Activated CD8-positive, alpha-beta memory T cell treated with anti-CD3 and anti-CD28 coated beads, Interleukin-2, amount 50 U/mL, for 1 hour (primary cell): ENCODE results near the gene SIN3A.
"Not testable (repeated sequence)": the region's sequence is repeated elsewhere in the genome, so short reads cannot be mapped to it uniquely, and the experiment has no call there.

Experiments
- DNase-seq: peaks from one replicate; pipeline ENCODE4 v3.0.0-alpha.2; 2020; ENCODE audit errors: extremely low read depth

Gene SIN3A

DNA sequence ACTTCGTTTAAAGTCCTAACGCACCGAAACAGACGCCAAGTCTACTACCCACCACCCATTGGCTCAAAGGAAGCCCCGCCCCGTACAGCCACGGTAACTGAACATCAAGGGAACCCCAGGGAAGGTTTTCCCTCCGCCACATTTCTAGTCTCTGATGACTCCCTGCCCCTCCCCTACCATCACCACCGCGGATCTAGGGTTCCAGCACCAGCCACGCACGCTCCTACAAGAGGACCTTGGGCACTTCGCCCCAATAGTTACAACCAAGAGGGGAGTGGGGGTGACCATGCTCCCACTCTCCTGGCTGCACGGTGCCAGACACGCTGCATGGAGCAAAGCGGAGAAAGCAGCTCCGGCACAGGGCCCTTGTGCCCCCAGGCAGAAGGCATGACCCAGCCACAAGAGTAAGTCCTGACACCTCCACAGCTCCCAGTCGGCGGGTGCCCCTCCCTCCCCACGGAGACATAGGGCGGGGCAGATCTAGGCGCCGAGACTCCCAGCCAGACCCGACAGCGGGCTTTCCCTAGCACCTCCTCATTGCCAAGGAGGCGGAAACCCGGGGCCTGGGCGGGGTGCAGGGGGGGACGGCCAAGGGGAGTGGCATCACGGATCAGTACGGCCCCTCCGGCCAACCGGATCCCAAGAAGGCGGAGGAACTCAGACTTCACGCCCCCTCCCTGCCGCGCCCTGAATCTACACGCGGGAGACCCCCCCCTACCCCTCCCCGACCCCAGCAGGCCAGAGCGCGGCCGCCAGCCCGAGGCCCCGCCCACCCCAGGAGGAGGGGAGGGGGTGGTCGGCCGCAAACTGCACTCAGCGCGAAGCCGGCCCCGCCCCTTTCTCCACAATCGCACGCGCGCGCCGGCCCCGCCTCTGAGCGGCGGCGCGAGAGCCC lies 936 bp downstream of the SIN3A start:
- DNase-seq = peak; percentile 89

DNA sequence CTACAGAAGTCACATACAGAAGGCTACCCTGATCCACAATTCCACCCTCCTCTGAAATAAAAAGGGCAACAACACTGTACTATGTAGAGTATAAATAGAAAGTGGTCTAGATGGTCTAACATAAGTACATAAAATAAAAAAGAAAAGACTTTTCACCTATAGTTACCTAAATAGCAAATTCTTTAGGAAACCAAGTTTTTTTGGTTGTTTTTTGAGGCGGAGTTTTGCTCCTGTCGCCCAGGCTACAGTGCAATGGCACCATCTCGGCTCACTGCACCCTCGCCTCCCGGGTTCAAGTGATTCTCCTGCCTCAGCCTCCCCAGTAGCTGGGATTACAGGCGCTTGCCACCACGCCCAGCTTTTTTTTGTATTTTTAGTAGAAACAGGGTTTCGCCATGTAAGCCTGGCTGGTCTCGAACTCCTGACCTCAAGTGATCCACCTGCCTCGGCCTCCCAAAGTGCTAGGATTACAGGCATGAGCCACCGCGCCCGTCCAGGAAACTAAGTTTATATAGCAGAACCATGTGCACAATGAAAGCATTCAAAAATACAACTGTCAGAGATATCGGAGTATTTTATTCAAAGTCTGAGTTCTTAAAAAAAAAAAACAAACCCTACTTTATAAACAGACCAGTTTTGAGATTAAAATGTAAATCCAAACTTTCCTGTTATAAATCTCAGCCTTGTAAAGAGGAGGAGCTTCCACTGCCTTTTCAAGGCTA lies 1.7 kb downstream of the SIN3A start:
- no peak for DNase-seq

DNA sequence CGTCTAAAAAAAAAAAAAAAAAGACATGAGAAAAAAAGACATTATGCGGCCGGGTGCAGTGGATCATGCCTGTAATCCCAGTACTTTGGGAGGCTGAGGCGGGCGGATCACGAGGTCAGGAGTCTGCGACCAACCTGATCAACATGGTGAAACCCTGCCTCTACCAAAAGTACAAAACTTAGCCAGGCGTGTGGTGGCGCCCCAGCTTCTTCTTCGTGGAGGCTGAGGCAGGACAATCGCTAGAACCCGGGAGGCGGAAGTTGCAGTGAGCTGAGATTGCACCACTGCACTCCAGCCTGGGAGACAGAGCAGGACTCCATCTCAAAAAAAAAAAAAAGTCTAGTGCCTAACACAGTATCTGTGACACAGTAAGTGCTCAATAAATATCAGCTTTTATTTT lies 3.3 kb downstream of the SIN3A start:
- not testable (repeated sequence) for DNase-seq

DNA sequence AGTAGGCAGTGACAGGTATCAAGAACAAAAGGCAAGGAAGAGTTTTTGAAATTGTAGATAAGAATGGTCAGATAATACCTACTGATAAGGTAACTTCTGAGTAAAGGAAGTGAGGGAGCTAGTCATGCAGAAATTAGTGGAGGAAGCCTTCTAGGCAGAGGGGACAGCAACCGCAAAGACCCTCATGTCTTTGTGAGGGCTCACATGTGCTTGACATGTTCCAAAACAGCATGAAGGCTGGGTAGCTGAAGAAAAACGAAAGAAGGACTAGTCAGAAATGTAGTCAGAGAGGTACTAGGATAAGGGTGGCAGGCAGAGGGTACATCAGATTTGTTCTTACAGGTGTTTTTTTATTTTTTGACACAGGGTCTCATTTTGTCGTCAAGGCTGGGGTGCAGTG lies 5.3 kb downstream of the SIN3A start:
- DNase-seq = no peak

DNA sequence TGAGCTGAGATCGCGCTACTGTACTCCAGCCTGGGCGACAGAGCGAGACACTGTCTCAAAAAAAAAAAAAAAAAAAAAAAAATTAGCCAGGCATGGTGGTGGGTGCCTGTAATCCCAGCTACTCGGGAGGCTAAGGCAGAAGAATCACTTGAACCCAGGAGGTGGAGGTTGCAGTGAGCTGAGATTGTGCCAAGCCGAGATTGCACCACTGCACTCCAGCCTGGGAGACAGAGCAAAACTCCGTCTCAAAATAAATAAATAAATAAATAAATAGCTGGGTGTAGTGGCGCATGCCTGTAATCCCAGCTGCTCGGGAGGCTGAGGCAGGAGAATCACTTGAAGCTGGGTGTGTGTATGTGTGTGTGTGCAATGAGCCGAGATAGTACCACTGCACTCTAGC lies 6.2 kb downstream of the SIN3A start:
- not testable (repeated sequence) for DNase-seq

DNA sequence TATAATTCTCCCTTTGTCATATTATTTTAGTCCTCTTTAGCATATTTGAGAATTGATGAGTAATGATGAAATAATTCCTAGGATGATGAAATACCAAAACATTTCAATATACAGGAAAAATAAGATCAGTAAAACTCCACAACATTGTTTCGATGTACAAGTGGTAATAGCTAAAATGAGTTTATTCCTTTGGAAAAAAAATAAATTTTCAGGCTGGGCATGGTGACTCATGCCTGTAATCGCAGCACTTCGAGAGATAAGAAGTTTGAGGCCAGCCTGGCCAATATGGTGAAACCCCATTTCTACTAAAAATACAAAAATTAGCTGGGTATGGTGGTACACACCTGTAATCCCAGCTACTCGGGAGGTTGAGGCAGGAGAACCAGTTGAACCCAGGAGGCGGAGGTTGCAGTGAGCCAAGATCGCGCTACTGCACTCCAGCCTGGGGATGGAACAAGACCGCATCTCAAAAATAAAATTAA lies 7.5 kb downstream of the SIN3A start:
- DNase-seq = not testable (repeated sequence)

DNA sequence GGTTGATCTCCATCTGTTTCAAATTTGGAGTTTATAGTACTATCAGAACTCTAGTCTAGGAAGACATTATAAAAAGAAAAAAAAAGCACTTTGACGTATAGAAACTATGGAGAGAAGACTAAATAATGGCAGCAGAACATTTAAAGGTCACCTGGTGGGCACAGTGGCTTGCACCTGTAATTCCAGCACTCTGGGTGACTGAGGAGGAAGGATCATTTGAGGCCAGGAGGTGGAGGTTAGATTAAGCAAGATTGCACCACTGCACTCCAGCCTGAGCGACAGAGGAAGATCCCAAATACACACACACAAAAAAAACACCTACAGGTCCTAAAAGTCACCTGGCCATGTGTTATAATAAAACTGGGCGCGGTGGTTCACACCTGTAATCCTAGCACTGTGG lies 13.8 kb downstream of the SIN3A start:
- DNase-seq = no peak

DNA sequence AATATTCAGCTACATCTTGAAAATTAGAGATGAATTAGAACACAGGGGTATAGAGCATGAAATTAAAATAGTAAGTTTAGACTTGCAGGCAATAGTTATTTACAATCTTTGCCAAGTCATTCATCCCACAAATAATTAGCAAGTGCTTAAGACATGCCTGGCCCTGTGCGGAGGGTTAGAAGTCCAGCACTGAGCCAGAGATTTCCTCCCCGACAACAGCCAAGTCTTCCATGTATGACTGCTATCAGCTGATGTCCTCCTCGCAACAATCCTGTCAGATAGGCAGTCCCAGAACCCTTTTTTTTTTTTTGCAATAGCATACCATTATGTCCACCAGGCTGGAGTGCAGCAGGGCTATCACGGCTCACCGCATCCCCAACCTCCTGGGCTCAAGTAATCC lies 14.6 kb downstream of the SIN3A start:
- no peak for DNase-seq

DNA sequence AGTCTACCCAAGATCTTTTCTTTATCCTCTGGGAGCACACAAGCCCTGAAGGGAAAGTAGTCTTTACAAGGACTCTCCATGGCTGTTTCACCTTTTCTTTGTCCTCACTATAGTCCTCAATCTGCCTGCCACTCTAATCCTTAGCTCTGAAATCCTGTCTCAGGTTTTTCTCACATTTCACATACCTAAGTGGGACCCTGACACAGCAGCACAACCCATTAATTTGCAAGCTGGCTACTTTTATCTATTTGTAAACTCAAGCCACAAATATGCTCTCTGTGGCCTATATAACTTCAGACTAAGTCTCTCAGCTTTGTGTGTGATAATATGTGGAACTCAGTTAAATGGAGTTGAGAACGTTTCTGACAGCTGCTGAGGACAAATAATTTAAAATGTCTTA lies 19.8 kb downstream of the SIN3A start:
- DNase-seq = no peak

DNA sequence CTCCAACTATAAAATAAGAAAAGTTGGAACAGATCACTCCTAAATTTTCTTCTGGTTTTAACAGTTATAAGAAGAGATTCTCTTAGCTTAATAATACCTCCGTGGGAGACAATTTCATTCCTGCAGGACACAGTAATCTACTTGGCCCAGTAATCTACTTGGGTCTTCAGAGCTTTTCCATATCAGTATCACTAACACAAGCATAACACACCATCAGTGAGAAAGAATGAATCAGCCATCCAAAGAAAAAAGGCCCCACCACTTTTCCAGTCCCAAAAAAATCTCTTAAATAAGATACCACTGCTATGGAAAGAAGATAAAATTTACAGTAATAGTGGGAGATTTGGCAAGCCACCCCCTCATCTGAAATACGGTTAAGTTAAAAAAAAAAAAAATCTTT lies 20.2 kb downstream of the SIN3A start:
- no peak for DNase-seq

DNA sequence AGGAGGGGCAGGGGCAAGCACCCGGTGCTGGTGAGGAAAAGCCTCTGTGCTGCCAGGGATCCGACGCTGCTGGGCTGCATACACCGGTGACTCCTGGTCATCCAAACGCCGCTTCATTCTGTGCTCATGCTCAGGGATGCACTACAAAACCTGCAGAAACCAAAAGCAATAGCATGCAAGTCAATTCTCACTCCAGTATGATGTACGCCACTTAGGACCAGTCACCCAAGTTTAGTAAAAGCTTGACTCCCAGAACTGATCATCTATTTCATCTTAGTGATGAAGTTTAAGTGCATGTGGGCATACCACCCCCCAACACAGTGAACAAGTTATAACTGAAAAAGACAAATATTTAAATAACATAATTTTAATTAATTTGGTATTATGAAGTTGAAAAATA lies 21.2 kb downstream of the SIN3A start:
- no peak for DNase-seq

DNA sequence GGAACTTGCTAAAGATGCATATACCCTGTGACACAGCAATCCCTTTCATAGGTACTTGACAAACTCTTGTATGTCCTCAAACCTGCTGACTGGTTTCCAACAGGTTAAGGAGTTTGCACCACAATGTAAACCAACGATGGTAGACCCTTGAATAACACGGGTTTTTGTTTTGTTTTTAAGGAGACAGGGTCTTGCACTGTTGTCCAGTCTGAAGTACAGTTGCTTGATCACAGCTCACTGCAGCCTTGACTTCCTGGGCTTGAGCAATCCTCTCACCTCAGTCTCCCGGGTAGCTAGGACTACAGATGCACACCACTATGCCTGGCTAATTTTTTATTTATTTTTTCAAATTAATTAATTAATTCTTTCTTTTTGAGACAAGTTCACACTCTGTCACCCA lies 23.3 kb downstream of the SIN3A start:
- DNase-seq = no peak

DNA sequence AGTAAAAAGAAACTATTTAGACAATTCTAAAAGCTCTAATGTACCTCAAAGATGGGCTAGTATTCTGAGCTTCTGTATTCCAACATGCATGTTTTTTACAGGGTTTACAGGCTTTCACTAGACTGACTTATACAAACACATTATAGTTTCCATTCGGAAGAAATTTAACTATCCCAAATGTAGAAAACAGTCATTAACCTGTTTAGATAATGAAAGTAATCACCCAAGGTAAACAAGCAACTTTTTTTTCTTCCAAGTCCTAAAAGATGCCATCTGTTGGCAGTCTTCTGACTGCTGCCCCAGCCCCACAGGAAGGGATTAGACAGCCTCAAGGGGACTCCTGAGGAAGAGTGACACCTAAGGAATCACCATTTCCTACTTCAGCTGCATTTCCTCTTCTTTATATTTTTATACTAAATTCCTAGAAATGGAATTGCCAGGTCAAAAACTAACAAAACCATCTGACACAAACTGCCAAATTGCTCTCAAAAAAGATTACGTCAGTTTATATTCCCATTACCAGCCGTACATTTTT lies 25.5 kb downstream of the SIN3A start:
- DNase-seq = no peak

DNA sequence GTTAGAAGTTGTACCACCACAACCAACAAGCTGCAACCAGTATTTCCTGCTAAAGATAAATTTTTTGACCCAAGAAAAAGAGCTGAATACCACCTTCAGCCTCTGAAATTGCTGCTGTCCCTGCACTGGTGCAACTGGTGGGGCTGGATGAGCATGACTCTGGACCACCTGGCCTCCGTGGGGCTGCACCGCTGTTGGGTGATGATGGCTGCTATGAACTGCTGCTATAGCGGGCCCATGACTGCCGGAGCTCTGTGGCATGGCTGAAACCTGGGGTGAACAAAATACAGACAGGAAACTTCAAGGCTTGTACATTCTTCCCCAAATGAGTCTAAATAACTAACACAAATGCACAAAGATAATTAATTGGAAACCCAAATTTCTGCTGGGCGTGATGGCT lies 28.9 kb downstream of the SIN3A start:
- no peak for DNase-seq

DNA sequence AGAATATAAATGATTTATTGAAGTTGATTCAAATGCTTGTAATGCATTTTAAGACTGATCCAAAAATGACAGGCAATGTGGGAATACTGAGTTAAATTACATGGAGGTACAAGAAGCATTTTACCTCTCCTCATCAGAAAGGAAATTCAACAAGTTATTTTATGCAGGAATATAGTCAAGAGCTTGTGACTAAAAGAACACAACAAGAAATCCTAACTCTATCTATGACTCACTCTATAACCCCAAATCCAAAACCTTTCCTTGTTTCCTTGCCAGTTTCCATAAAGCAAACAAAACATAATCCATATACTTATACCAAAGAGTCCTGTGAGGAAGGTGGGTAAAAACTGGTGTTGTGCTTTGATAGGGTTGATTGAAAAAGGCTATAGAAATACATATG lies 30.8 kb downstream of the SIN3A start:
- DNase-seq = no peak

DNA sequence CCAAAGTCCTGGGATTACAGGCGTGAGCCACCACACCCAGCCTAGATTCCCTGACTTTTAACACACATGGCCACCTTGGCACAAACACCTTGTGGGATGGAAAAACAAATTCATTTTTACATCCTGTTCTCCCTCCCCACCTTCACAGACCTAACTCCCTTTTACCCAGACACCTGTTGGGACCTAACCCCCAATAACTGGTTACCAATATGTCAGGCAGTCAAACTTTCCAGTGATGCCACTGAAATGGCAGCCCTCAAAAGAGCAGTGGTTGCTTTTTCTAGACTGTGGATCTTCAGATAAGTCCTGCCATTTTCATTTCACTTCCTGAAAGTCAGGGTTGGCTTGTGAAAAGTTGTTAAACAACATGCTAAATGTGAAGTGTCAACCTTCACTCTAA lies 34.9 kb downstream of the SIN3A start:
- no peak for DNase-seq

DNA sequence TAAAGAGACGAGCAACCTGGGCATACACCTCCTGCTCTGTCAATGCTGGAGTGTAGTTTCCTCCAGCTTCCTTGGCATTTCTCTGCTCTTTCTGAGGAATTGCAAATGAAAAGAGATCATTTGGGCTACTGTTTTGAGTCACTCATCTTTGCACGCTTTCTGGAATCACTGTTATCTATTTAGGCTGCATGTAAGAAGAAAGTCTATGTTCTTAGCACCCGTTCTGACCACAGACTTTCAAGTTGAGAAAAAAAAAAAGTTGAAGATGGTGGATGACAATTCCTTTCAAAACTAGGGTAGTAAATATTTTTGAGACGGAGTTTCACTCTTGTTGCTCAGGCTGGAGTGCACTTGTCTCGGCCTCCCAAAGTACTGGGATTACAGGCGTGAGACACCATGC lies 41.3 kb downstream of the SIN3A start:
- DNase-seq = no peak

DNA sequence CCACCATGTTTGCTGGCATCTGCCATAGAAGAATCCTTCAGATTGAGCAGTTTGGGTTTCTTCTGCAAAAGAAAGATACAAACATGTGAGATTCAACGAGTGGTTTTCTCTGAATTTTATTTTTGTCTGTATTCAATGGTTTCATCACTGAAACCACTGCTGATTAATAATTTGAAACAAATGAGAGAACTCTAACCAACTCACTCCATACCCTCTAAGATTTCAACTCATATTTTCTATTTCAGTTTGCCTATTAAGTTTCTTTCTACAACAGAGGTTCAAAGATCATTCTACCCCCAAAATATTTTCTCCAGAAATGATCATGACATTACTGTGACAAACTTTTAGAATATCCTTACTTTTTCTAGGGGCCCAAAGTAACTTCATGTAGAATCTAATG lies 44.4 kb downstream of the SIN3A start:
- DNase-seq = no peak

DNA sequence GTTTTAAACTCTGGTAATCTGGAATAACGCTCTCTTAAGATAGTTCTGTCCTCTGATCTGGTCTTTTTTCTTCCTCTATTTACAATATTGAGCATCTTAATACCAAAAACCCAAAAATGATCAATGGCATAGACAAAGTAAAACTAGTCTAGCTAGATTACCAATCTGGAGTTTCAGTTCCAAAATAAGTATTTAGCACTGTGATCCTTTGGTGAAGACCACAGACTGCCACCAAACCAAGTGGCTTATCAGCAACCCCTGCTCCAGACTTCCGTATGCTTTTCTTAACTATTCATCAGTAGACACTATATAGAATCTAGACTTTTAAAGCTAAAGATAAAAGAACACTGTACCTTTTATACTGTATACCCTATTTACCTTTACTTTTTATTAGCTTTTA lies 47.6 kb downstream of the SIN3A start:
- no peak for DNase-seq

DNA sequence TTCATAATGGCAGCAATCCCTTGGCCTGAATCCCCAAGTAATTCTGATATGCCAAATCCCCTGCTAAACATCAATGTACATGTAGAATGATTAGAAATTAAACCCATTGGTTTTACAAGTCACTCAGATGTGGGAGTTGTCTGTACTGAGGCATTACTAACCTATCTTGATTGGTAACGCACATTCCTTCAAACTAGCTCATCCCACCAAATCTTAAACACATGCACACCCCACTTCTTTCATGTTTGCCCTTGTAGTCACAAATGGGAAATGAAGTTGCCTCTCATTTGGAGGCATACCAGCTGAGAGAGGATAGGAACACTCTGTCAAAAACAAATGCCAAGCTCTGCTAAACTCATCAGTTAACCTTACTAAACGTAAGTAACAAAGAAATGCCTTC lies 54.0 kb downstream of the SIN3A start:
- DNase-seq = no peak

DNA sequence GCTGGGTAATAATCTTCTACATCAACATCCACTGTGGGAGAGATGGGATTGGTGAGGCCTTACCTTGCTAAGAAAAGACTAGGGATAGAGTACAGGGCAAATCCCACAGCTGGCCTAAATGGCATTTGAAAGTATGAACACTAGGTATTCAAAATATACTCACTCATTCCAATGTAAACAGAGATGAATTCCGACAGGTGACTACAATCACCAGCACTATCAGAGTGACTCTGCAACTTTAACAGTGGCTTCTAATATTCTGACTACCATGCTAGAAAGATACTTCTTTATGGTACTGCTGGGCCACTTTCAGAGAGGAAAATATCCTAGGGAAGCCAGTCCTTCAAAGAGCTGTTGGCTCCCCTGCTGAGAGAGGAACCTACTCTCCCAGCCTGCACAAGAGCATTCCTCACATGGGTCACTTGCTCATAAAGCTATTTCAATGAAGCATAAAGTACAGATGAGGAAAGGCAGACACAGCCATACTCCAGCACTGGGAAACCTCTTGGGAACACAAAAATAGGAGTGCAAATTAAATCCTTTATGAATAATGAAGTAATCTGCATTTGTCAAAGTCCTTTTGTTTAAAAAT lies 61.6 kb downstream of the SIN3A start:
- DNase-seq = no peak

DNA sequence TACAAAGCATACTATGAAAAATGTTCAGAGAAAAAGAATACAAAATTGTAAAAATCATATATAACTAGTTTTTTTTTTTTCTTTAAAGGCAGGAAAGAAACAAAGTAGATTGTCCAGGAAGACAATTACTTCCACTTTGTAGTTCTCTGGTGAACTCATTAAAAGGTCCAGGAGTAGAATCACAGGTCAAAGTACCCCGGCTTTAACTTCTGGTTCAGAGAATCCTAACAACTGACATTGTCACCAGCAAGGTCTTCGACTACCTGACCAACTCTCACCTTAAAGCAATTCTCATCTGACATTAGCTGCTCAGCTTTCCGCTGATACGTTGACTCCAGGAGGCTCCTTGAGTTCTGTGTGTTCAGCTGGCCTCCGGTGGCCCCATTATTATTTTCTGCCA lies 67.5 kb downstream of the SIN3A start:
- not testable (repeated sequence) for DNase-seq

DNA sequence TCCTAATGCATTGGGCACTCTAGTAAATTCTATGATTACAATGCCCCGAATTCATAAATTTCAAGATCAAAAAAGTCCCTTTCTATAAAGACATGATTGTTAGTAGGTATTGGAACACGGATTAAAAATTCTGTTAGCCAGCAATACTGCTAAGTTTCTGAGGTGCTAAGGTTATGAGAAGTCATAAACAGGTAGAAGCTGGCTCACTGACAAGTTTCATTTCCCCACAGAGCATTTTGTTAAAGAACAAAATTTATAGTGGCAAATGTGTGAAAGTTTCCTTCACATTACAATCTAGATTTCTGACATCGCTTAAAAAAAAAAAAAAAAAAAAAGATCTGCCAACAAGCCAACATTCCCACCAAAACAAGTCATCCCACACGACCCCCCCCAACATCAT lies 70.7 kb downstream of the SIN3A start:
- DNase-seq = no peak
